Tibial artery (tissue), 4 donors: ENCODE results near the gene GEMIN5.
A peak's percentile ranks its signal among the peaks of the same experiment; 100 is the strongest.

ENCODE experiments used
- DNase-seq, 2 donors: peaks; one replicate each; pipeline ENCODE4 v3.0.0-alpha.2; 2019
- H3K27ac ChIP-seq, 2 donors: fragments of 200-600 bp; sonication (generic) in 1 of 2; 1 replicate in 1 of 2; 2 replicates in 1 of 2; pipeline ENCODE4 v1.5.1; 2018 to 2019; ENCODE audit warnings: mild to moderate bottlenecking in 1 of 2
- H3K27me3 ChIP-seq, 2 donors: fragments of 200-600 bp; sonication (generic) in 1 of 2; one replicate each; pipeline versions ENCODE4 v1.5.1 to v1.6.0; 2016 to 2019
- H3K36me3 ChIP-seq, 3 donors: fragments of 200-600 bp; sonication (generic) in 2 of 3; one replicate each; pipeline ENCODE4 v1.5.1; 2016 to 2019; ENCODE audit warnings: mild to moderate bottlenecking in 2 of 3
- H3K4me1 ChIP-seq, 4 donors: fragments of 200-600 bp; sonication (generic) in 2 of 4; 1 replicate in 3 of 4; 2 replicates in 1 of 4; pipeline ENCODE4 v1.5.1; 2016 to 2019
- H3K4me3 ChIP-seq, 2 donors: fragments of 200-600 bp; sonication (generic) in 1 of 2; 1 replicate in 1 of 2; 2 replicates in 1 of 2; pipeline ENCODE4 v1.5.1; 2018 to 2019; ENCODE audit warnings: mild to moderate bottlenecking in 2 of 2
- H3K9me3 ChIP-seq, 3 donors: fragments of 200-600 bp; sonication (generic) in 1 of 3; one replicate each; pipeline ENCODE4 v1.5.1; 2016 to 2019
- intact Hi-C: fragments of 100-400 bp; cut with DNase I; formaldehyde crosslinking; loops from one replicate; pipeline ENCODE4 v1.15.0; 2023; ENCODE audit warnings: low total_unique reads
- TF ChIP-seq, protein P1 (sequence below), 2 experiments: fragments of 200-600 bp in 1 of 2; fragments of 450-650 bp in 1 of 2; IDR thresholded peaks; one replicate each; pipeline ENCODE4 v1.5.1; 2017 to 2019; ENCODE audit warnings: antibody characterized with exemption in 2 of 2, mild to moderate bottlenecking in 1 of 2, moderate library complexity in 1 of 2

Gene GEMIN5

DNA sequence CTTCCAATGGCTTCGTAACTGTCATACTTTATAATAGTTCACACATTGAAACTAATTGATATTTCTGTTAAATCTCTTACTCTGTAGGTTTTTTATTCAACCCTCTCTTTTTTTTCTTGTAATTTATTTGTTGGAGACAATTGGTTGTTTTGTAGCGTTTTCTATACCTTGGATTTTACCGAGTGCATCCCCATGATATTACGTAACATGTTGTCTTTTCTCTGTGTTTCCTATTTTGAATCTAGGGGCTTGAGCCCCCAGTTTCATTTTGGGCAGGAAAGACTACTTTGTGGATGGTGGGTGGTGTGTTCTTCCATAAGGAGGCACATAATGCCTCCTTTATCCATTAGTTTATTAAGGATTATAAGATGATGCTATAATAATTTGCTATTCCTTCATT is 10.3 kb upstream of the GEMIN5 start:
- Histone ChIP-seq H3K27ac (no peak overlapping the region), H3K9me3 (no peaks in the 10 kb centered on the region), H3K27me3 (no peaks in the 10 kb centered on the region), H3K36me3 (no peaks in the 10 kb centered on the region), H3K4me1 (peaks cover 0 to 6% (median 0%) of the 10 kb centered on the region in 4 donors), H3K4me3 (no peak overlapping the region)
- TF ChIP-seq, protein P1, sequence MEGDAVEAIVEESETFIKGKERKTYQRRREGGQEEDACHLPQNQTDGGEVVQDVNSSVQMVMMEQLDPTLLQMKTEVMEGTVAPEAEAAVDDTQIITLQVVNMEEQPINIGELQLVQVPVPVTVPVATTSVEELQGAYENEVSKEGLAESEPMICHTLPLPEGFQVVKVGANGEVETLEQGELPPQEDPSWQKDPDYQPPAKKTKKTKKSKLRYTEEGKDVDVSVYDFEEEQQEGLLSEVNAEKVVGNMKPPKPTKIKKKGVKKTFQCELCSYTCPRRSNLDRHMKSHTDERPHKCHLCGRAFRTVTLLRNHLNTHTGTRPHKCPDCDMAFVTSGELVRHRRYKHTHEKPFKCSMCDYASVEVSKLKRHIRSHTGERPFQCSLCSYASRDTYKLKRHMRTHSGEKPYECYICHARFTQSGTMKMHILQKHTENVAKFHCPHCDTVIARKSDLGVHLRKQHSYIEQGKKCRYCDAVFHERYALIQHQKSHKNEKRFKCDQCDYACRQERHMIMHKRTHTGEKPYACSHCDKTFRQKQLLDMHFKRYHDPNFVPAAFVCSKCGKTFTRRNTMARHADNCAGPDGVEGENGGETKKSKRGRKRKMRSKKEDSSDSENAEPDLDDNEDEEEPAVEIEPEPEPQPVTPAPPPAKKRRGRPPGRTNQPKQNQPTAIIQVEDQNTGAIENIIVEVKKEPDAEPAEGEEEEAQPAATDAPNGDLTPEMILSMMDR (IDR thresholded peaks at IDR 0.05), result no peak
- intact Hi-C loops, result no loop called here
- no peak for DNase-seq

- no peak overlapping the region for H3K27ac ChIP-seq
- no peaks in the 10 kb centered on the region for H3K9me3 ChIP-seq
- no peak for DNase-seq
- H3K4me1 ChIP-seq, result peaks cover 0 to 11% (median 4%) of the 10 kb centered on the region in 4 donors
- intact Hi-C loops, result no loop called here
- H3K27me3 ChIP-seq, result no peaks in the 10 kb centered on the region
- no peak overlapping the region for H3K4me3 ChIP-seq
- TF ChIP-seq, protein P1 (IDR thresholded peaks at IDR 0.05), result no peak
- H3K36me3 ChIP-seq, result no peaks in the 10 kb centered on the region
Measured at GRCh38 chr5:154947778-154948177, 9.8 kb upstream of the GEMIN5 start.

DNA sequence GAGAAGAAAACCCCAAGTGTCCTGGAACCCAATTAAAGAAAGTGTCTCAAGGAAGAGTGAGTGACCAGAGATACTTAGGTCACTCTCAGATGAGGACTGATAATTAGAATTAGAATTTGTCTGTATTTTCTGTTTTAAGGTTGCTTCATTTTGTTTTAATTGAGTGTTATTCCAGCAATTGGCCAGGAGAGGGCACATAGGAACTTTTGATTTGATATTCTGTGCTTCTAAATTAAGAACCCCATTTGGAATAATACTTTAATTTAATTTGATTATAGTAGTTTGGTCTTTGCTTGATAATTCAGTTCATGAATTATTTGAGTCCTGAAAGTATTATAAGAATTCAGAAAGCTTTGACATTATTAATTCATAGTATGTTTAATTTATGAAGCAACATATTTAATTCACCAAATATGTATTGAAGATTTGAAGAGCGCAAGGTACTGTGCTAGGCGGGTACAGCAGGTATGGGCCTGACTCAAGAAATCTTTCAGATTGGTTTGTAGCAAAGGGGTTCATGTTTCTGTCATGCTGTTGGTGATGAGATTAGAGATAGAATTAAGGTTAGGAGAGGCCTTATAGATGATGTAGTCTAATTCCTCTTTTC is 7.8 kb upstream of the GEMIN5 start:
- Histone ChIP-seq H3K4me1 (peaks cover 0 to 24% (median 14%) of the 10 kb centered on the region in 4 donors), H3K4me3 (no peak overlapping the region), H3K27me3 (no peaks in the 10 kb centered on the region), H3K27ac (no peak overlapping the region), H3K9me3 (no peaks in the 10 kb centered on the region), H3K36me3 (no peaks in the 10 kb centered on the region)
- intact Hi-C loops, result no loop called here
- DNase-seq, result no peak
- TF ChIP-seq, protein P1 (IDR thresholded peaks at IDR 0.05), result peak; percentile 38 to 61

GRCh38 chr5:154944716-154945115 is 6.7 kb upstream of the GEMIN5 start:
- no peak for DNase-seq
- TF ChIP-seq, protein P1 (IDR thresholded peaks at IDR 0.05), result no peak
- Histone ChIP-seq H3K27me3 (no peaks in the 10 kb centered on the region), H3K4me3 (no peak overlapping the region), H3K36me3 (no peaks in the 10 kb centered on the region), H3K27ac (no peak overlapping the region), H3K9me3 (no peaks in the 10 kb centered on the region), H3K4me1 (peaks cover 0 to 29% (median 18%) of the 10 kb centered on the region in 4 donors)
- intact Hi-C loops, result no loop called here

- H3K9me3 ChIP-seq, result no peaks in the 10 kb centered on the region
- DNase-seq, result no peak
- no peak overlapping the region for H3K27ac ChIP-seq
- H3K36me3 ChIP-seq, result no peaks in the 10 kb centered on the region
- no peaks in the 10 kb centered on the region for H3K27me3 ChIP-seq
- H3K4me3 ChIP-seq, result no peak overlapping the region
- intact Hi-C loops, result no loop called here
- peaks cover 0 to 30% (median 18%) of the 10 kb centered on the region in 4 donors for H3K4me1 ChIP-seq
- TF ChIP-seq, protein P1 (IDR thresholded peaks at IDR 0.05), result no peak
Measured at GRCh38 chr5:154943527-154943926, 5.5 kb upstream of the GEMIN5 start.
